ENCODE results near the gene TCERG1L.

DNA sequence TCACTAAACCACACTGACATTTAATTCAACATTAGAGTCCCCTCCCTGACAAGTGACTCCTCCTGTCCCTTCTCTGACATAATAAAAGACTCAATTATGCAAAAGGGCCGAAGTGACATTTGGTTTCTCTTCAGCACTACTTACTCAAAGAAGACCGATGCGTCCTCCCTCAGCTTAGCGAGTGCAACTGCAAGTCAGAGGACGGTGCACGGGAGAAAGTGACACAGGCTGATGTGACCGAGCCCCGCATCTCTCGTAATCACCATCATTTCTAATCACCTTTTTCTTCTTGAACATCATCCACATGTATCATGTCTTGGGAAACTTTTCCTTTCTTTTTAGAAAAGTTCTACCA is 155.7 kb downstream of the TCERG1L start:
- no peak for TF ChIP-seq CTCF (conservative IDR thresholded peaks at IDR 0.05; ENCODE audit: low read length)
- TF ChIP-seq EZH2phosphoT487 (IDR thresholded peaks at IDR 0.05; ENCODE audit: borderline replicate concordance), result no peak
